ENCODE results near the gene PARVA.

Gene PARVA

GRCh38 chr11:12546122-12546521 is 168.8 kb downstream of the PARVA start:
- TF ChIP-seq CEBPB (IDR thresholded peaks at IDR 0.05) (no peak), NFIC (IDR thresholded peaks at IDR 0.05) (no peak), TEAD4 (IDR thresholded peaks at IDR 0.05) (no peak), TAF1 (IDR thresholded peaks at IDR 0.05; ENCODE audit: low read depth) (no peak), FOXM1 (IDR thresholded peaks at IDR 0.05; ENCODE audit: borderline replicate concordance, low read depth) (no peak), REST (IDR thresholded peaks at IDR 0.05; ENCODE audit: low read depth) (no peak), RAD21 (IDR thresholded peaks at IDR 0.05; ENCODE audit: low read depth) (no peak), YY1 (IDR thresholded peaks at IDR 0.05; ENCODE audit: low read depth) (no peak), EP300 (IDR thresholded peaks at IDR 0.05; ENCODE audit: borderline replicate concordance) (no peak), EGR1 (IDR thresholded peaks at IDR 0.05) (no peak), USF1 (IDR thresholded peaks at IDR 0.05) (no peak), ZBTB7A (IDR thresholded peaks at IDR 0.05; ENCODE audit: low read depth) (no peak)
- TF ChIP-seq, protein P1, sequence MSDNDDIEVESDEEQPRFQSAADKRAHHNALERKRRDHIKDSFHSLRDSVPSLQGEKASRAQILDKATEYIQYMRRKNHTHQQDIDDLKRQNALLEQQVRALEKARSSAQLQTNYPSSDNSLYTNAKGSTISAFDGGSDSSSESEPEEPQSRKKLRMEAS (IDR thresholded peaks at IDR 0.05): no peak

DNA sequence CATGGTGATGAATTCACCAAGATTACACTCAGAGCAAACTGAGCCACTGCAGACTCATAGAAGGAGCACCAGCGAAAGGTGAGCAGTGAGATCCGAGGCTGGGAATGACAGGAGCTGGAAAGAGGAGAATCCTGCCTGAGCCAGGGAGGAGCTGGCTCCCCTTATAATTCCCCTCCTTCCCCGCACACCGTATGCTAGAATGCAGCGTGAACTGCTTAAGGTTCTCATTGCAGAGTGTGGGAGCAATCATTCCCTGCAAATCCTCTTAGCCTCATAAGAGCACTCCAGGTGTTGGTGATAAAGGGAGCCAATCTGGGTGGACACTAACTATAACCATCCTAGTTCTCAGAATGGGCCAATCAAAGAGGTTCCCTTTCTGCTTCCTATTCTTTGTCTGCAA is 169.3 kb downstream of the PARVA start:
- TF ChIP-seq CEBPB (IDR thresholded peaks at IDR 0.05): no peak
- TF ChIP-seq TCF12 (IDR thresholded peaks at IDR 0.05; ENCODE audit: low read depth): no peak
- TF ChIP-seq FOXM1 (IDR thresholded peaks at IDR 0.05; ENCODE audit: borderline replicate concordance, low read depth): no peak
- no peak for TF ChIP-seq CREB1 (IDR thresholded peaks at IDR 0.05; ENCODE audit: low read depth)
- no peak for TF ChIP-seq YY1 (IDR thresholded peaks at IDR 0.05; ENCODE audit: low read depth)
- no peak for TF ChIP-seq ZBTB7A (IDR thresholded peaks at IDR 0.05; ENCODE audit: low read depth)
- TF ChIP-seq, protein P1 (IDR thresholded peaks at IDR 0.05): no peak

DNA sequence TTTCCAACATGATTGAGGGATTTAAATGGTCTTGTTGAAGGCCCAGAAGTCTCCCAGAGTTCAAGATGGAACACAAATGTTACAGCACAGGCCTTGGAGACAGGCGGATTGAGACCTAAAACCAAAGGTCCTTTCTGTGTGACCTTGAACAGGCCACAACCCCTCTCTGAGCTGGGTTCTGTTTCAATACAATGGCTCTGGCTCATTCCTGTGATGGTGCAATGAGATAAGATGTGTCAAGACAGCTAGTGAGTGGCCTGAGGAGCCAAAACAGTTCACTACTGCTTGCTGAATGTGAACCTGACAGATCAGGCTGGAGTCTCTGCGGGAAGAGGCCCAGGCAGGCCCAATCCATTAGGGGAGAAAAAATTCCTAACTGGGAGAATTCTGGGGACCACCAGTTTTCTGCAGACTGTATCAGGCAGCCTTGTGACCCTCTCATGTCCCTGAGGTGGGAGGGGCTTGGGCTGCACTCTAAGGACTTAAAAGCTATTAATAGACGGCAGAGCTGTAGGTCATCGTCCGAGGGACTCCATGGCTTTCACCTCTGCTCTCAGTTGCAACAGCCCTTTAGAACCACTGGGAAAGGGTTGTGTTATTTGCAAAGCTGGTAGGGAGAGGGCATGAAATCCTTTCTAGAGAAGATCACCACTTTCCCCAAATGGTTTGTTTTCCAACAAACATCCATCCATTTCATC is 170.7 kb downstream of the PARVA start:
- TF ChIP-seq TAF1 (IDR thresholded peaks at IDR 0.05; ENCODE audit: low read depth) (no peak), EP300 (IDR thresholded peaks at IDR 0.05; ENCODE audit: borderline replicate concordance) (no peak), USF1 (IDR thresholded peaks at IDR 0.05) (no peak), TEAD4 (IDR thresholded peaks at IDR 0.05) (no peak), TCF12 (IDR thresholded peaks at IDR 0.05; ENCODE audit: low read depth) (no peak), FOXM1 (IDR thresholded peaks at IDR 0.05; ENCODE audit: borderline replicate concordance, low read depth) (no peak), CREB1 (IDR thresholded peaks at IDR 0.05; ENCODE audit: low read depth) (no peak), NFIC (IDR thresholded peaks at IDR 0.05) (no peak), CEBPB (IDR thresholded peaks at IDR 0.05) (no peak), RAD21 (IDR thresholded peaks at IDR 0.05; ENCODE audit: low read depth) (no peak), ZBTB7A (IDR thresholded peaks at IDR 0.05; ENCODE audit: low read depth) (no peak), YY1 (IDR thresholded peaks at IDR 0.05; ENCODE audit: low read depth) (no peak), REST (IDR thresholded peaks at IDR 0.05; ENCODE audit: low read depth) (no peak), EGR1 (IDR thresholded peaks at IDR 0.05) (no peak)
- TF ChIP-seq, protein P1 (IDR thresholded peaks at IDR 0.05): no peak

- TF ChIP-seq RAD21 (IDR thresholded peaks at IDR 0.05; ENCODE audit: low read depth) (no peak), TAF1 (IDR thresholded peaks at IDR 0.05; ENCODE audit: low read depth) (no peak), FOXM1 (IDR thresholded peaks at IDR 0.05; ENCODE audit: borderline replicate concordance, low read depth) (no peak), NFIC (IDR thresholded peaks at IDR 0.05) (no peak), CREB1 (IDR thresholded peaks at IDR 0.05; ENCODE audit: low read depth) (no peak), TCF12 (IDR thresholded peaks at IDR 0.05; ENCODE audit: low read depth) (no peak), TEAD4 (IDR thresholded peaks at IDR 0.05) (no peak), CEBPB (IDR thresholded peaks at IDR 0.05) (no peak), EP300 (IDR thresholded peaks at IDR 0.05; ENCODE audit: borderline replicate concordance) (no peak), EGR1 (IDR thresholded peaks at IDR 0.05) (no peak), USF1 (IDR thresholded peaks at IDR 0.05) (no peak), YY1 (IDR thresholded peaks at IDR 0.05; ENCODE audit: low read depth) (no peak), ZBTB7A (IDR thresholded peaks at IDR 0.05; ENCODE audit: low read depth) (no peak), REST (IDR thresholded peaks at IDR 0.05; ENCODE audit: low read depth) (no peak)
- TF ChIP-seq, protein P1 (IDR thresholded peaks at IDR 0.05): no peak
Observed at GRCh38 chr11:12552692-12553091, 175.3 kb downstream of the PARVA start.

Measured in Ishikawa (cell line).